Measurements from ENCODE around the gene NETO2. TPM values are rescaled to one million over a fixed set of nuclear protein-coding genes. Genes with fewer than 3 reads are reported as not detected.

Gene NETO2
- polyA plus RNA-seq, 1 experiment = 14.4 TPM

DNA sequence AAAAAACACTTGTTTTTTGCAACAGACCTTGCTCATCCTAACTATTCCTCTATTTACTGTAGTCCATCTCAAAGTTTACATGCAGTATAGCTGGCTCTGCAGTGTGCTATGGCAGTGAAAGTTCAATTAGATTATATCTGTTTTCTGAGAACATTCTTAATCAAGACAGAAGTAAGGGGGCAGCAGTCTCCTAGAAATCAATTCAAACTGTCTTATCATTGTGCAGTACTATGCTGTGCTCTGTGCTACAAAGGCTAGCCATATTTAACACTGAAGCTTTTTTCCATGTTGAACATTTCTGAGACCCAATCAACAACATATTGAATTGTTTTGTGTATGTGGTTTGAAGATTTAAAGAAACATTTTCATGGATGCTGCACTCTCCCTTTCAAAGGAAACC is 11.4 kb downstream of the NETO2 start:
- DNase-seq (ENCODE audit: low read depth) = no peak
- POLR2A ChIA-PET = no interaction called here
- TF ChIP-seq, protein P1, sequence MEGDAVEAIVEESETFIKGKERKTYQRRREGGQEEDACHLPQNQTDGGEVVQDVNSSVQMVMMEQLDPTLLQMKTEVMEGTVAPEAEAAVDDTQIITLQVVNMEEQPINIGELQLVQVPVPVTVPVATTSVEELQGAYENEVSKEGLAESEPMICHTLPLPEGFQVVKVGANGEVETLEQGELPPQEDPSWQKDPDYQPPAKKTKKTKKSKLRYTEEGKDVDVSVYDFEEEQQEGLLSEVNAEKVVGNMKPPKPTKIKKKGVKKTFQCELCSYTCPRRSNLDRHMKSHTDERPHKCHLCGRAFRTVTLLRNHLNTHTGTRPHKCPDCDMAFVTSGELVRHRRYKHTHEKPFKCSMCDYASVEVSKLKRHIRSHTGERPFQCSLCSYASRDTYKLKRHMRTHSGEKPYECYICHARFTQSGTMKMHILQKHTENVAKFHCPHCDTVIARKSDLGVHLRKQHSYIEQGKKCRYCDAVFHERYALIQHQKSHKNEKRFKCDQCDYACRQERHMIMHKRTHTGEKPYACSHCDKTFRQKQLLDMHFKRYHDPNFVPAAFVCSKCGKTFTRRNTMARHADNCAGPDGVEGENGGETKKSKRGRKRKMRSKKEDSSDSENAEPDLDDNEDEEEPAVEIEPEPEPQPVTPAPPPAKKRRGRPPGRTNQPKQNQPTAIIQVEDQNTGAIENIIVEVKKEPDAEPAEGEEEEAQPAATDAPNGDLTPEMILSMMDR (IDR thresholded peaks at IDR 0.05; ENCODE audit: insufficient read depth, low read depth, low read length) = no peak
- no peak overlapping the region for H3K4me3 ChIP-seq (ENCODE audit: low read depth, low read length)
- H3K36me3 ChIP-seq (ENCODE audit: control insufficient read depth, insufficient read depth, low read length) = no peaks in the 10 kb centered on the region
- CTCF ChIA-PET = interaction anchor here (0.6 to 3.6 kb wide), 4 partner anchors 10 to 1025 kb away, joined by 3 to 14 read pairs (median 5); partner anchors contain the start of gene NETO2
- no peaks in the 10 kb centered on the region for H3K27me3 ChIP-seq (ENCODE audit: control insufficient read depth, insufficient read depth, low read length)

DNA sequence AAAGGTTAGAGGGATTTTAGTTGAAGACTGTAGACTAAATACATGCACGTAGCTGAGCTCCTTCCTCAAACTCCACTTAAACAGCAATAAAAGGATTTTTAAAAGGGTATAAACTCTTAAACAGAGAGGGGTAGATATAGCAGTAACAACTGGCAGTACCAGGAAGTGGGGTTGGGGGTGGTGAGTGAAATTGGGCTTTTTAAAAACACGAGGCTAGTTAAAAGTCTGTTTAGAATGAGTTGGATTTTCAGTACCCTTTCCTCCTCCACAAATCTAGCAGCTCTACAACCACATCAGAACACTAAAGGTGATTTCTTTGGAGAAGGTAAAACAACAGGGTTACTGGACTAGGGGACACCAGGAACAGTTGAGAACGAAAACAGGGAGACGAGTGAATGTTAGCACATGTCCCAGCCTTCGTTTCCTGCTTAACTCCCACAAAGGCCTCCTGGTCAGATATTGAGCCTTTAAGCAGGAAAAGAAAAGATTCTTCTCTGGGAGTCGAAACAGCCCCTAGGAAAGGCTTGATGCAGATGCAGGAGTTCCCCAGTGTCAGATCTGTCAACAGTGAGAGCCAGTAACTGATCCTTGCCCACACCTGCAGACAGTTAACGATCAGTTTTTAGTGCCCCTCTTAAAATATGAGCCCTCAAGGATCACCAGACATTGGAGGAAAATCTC is 13.8 kb downstream of the NETO2 start:
- H3K27me3 ChIP-seq (ENCODE audit: control insufficient read depth, insufficient read depth, low read length) = no peaks in the 10 kb centered on the region
- TF ChIP-seq, protein P1 (IDR thresholded peaks at IDR 0.05; ENCODE audit: insufficient read depth, low read depth, low read length) = no peak
- ChIA-PET POLR2A (interaction anchor here (0.6 kb wide), 1 partner anchor 35 kb away, joined by 3 read pairs; no protein-coding TSS in a partner anchor), CTCF (interaction anchor here (0.9 to 3.6 kb wide), 3 partner anchors 12 to 14 kb away, joined by 3 to 14 read pairs (median 11); partner anchors contain the start of gene NETO2)
- DNase-seq (ENCODE audit: low read depth) = no peak
- H3K4me3 ChIP-seq (ENCODE audit: low read depth, low read length) = no peak overlapping the region
- H3K36me3 ChIP-seq (ENCODE audit: control insufficient read depth, insufficient read depth, low read length) = no peaks in the 10 kb centered on the region

DNA sequence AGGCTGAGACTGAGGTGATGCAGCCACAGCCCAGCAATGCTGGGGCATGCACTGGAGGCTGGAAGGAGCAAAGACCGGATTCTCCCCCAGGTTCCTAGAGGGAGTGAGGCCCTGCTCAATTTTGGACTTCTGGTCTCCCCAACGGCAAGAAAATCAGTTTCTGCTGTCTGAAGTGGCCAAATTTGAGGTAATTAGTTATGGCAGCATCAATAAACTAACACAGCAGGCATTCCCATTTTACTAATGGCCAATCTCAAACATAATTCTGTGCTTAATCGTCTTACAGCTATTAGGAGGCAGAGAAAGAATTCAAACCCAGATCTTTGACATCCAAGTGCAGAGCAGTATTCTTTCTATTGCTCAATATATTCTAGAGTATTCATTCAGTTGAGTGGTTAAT is 16.2 kb downstream of the NETO2 start:
- ChIA-PET POLR2A (no interaction called here), CTCF (interaction anchor here (1.1 to 2.4 kb wide), 5 partner anchors 10 to 90 kb away, joined by 3 to 11 read pairs (median 4); no protein-coding TSS in a partner anchor)

DNA sequence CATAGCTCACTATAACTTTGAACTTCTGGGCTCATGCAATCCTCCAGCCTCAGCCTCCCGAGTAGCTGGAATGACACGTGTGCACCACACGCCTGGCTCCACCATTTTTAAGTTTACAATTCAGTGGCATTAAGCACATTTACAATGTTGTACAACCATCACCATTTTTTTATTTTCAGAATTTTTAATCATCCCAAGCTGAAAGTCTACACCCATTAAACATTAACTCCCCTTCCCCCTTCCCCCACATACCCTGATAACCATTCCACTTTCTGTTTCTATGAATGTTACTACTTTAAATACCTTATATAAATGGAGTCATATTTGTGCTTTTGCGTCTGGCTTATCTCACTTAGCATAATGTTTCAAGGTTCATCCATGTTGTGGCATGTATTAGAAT is 18.0 kb downstream of the NETO2 start:
- H3K36me3 ChIP-seq (ENCODE audit: control insufficient read depth, insufficient read depth, low read length) = no peaks in the 10 kb centered on the region
- ChIA-PET CTCF (interaction anchor here (0.9 to 1.6 kb wide), 2 partner anchors 16 to 17 kb away, joined by 3 to 6 read pairs; no protein-coding TSS in a partner anchor), POLR2A (no interaction called here)
- DNase-seq (ENCODE audit: low read depth) = no peak
- no peak overlapping the region for H3K4me3 ChIP-seq (ENCODE audit: low read depth, low read length)
- no peaks in the 10 kb centered on the region for H3K27me3 ChIP-seq (ENCODE audit: control insufficient read depth, insufficient read depth, low read length)
- TF ChIP-seq, protein P1 (IDR thresholded peaks at IDR 0.05; ENCODE audit: insufficient read depth, low read depth, low read length) = no peak

More for the DNA sequence above, 16.2 kb downstream of the NETO2 start:
- Histone ChIP-seq H3K36me3 (ENCODE audit: control insufficient read depth, insufficient read depth, low read length) (no peaks in the 10 kb centered on the region), H3K27me3 (ENCODE audit: control insufficient read depth, insufficient read depth, low read length) (no peaks in the 10 kb centered on the region), H3K4me3 (ENCODE audit: low read depth, low read length) (no peak overlapping the region)
- TF ChIP-seq, protein P1 (IDR thresholded peaks at IDR 0.05; ENCODE audit: insufficient read depth, low read depth, low read length) = no peak
- no peak for DNase-seq (ENCODE audit: low read depth)

DNA sequence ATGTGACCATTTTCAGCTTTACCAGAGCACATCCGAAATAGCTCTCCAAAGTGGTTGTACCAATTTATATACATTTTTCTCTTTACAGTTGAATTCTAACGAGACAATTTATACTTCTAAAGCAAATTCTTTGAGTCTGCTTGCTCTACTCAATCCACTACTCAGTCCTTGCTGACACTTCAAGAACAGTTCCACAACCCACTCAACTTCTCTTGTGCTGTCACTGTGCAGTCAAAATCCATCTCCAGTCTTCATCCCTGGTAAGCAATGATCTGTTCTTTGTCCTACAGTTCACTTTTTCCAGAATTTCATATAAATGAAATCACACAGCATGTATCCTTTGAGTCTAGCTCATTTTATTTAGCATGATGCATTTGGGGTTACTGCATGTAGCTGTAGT is 30.6 kb downstream of the NETO2 start:
- TF ChIP-seq, protein P1 (IDR thresholded peaks at IDR 0.05; ENCODE audit: insufficient read depth, low read depth, low read length) = no peak
- DNase-seq (ENCODE audit: low read depth) = no peak
- H3K27me3 ChIP-seq (ENCODE audit: control insufficient read depth, insufficient read depth, low read length) = no peaks in the 10 kb centered on the region
- no peaks in the 10 kb centered on the region; the same call in 1 of the 2 replicates for H3K36me3 ChIP-seq (ENCODE audit: control insufficient read depth, insufficient read depth, low read length)
- H3K4me3 ChIP-seq (ENCODE audit: low read depth, low read length) = no peak overlapping the region
- POLR2A ChIA-PET = no interaction called here
- CTCF ChIA-PET = interaction anchor here (0.7 to 1.2 kb wide), 2 partner anchors 10 to 29 kb away, joined by 3 to 6 read pairs; no protein-coding TSS in a partner anchor

Measured in BJ (cell line).